Endothelial cell of umbilical vein (primary cell): ENCODE results near the gene PCYOX1L. TPM values are rescaled to one million over a fixed set of nuclear protein-coding genes. Genes with fewer than 3 reads are reported as not detected.

Source experiments
- BruUV-seq: library from RNA; stranded (reverse); fragments of 400-500 nt; replicated peaks from 2 replicates; lab custom pipeline; 2021; lab: Mats Ljungman, UMichigan
- CTCF ChIA-PET: fragments of 300-600, 350-600 bp; sonication (Branson Sonifier 250); formaldehyde crosslinking; loops from one replicate; lab custom pipeline; 2021; ENCODE audit warnings: antibody characterized with exemption, inconsistent platforms; lab: Charles Lee
- POLR2A ChIA-PET: fragments of 300-600, 350-600 bp; sonication (Branson Sonifier 250); formaldehyde crosslinking; loops from one replicate; lab custom pipeline; 2021; ENCODE audit warnings: antibody characterized with exemption, inconsistent platforms; lab: Charles Lee
- DNase-seq: peaks from one replicate; pipeline ENCODE4 v3.0.0-alpha.2; 2011; ENCODE audit warnings: low read depth, low spot score
- FAIRE-seq: peaks from 2 replicates; lab custom pipeline; 2011; peaks lifted over from hg19 to GRCh38; lab: Jason Lieb, UNC
- H2AFZ ChIP-seq: 2 replicates; pipeline ENCODE4 v1.6.0; 2012; ENCODE audit warnings: low read depth, low read length, control low read depth, inconsistent platforms
- H3K27ac ChIP-seq: 2 replicates; pipeline ENCODE4 v1.5.1; 2011; ENCODE audit warnings: low read depth, mild to moderate bottlenecking, control low read depth, low read length, moderate library complexity; ENCODE audit not compliant: insufficient read depth
- H3K27me3 ChIP-seq, 2 experiments: 2 replicates each; pipeline versions ENCODE4 v1.6.0 to v1.6.1; 2011; ENCODE audit warnings: low read length in 2 of 2, mixed read lengths in 1 of 2; ENCODE audit not compliant: control insufficient read depth in 2 of 2, insufficient read depth in 2 of 2
- H3K36me3 ChIP-seq, 2 experiments: 2 replicates in 1 of 2; 3 replicates in 1 of 2; pipeline ENCODE4 v1.5.1; 2011; ENCODE audit warnings: low read length in 2 of 2, mild to moderate bottlenecking in 1 of 2, moderate library complexity in 1 of 2; ENCODE audit not compliant: control insufficient read depth in 2 of 2, insufficient read depth in 2 of 2; ENCODE audit errors: extremely low read depth in 1 of 2
- H3K4me1 ChIP-seq: 3 replicates; pipeline ENCODE4 v1.5.1; 2011; ENCODE audit warnings: mild to moderate bottlenecking, low read length; ENCODE audit not compliant: control insufficient read depth, insufficient read depth; ENCODE audit errors: extremely low read depth
- H3K4me2 ChIP-seq: 2 replicates; pipeline ENCODE4 v1.6.1; 2011; ENCODE audit warnings: low read length, control low read depth, mixed read lengths; ENCODE audit not compliant: insufficient read depth
- H3K4me3 ChIP-seq, 3 experiments: fragments of 200-600 bp in 1 of 3; sonication (generic), shearing (Covaris generic) in 1 of 3; replicated peaks in 1 of 3; 2 replicates each; pipeline ENCODE4 v1.5.1; 2011 to 2016; ENCODE audit warnings: control low read depth in 3 of 3, low read length in 3 of 3, mild to moderate bottlenecking in 2 of 3, inconsistent platforms in 1 of 3, low read depth in 1 of 3, moderate library complexity in 1 of 3; ENCODE audit not compliant: insufficient read depth in 1 of 3
- H3K79me2 ChIP-seq: 2 replicates; pipeline ENCODE4 v1.6.0; 2012; ENCODE audit warnings: low read length, inconsistent platforms; ENCODE audit not compliant: control insufficient read depth, insufficient read depth
- H3K9ac ChIP-seq: replicated peaks from 2 replicates; pipeline ENCODE3; 2011; ENCODE audit warnings: low read length, control low read depth; ENCODE audit not compliant: insufficient read depth; ENCODE audit errors: extremely low read depth
- H3K9me1 ChIP-seq: replicated peaks from 3 replicates; pipeline ENCODE4 v1.6.0; 2011; ENCODE audit warnings: mild to moderate bottlenecking, low read length; ENCODE audit not compliant: control insufficient read depth, insufficient read depth; ENCODE audit errors: extremely low read depth
- H3K9me3 ChIP-seq: replicated peaks from 2 replicates; pipeline ENCODE4 v1.5.1; 2012; ENCODE audit warnings: low read length, inconsistent platforms; ENCODE audit not compliant: control insufficient read depth, insufficient read depth
- H4K20me1 ChIP-seq: replicated peaks from 2 replicates; pipeline ENCODE3; 2011; ENCODE audit warnings: mild to moderate bottlenecking, low read length; ENCODE audit not compliant: control insufficient read depth, insufficient read depth; ENCODE audit errors: extremely low read depth
- EZH2 ChIP-seq: IDR thresholded peaks from 2 replicates; pipeline ENCODE4 v1.6.1; 2012; ENCODE audit warnings: borderline replicate concordance, low read depth, mild to moderate bottlenecking, moderate library complexity, low read length, inconsistent platforms; ENCODE audit not compliant: severe bottlenecking
- FOS ChIP-seq: IDR thresholded peaks from 2 replicates; pipeline ENCODE4 v1.6.1; 2011; ENCODE audit warnings: mild to moderate bottlenecking, low read length, moderate library complexity, borderline replicate concordance; ENCODE audit not compliant: insufficient read depth
- GATA2 ChIP-seq: IDR thresholded peaks from 2 replicates; pipeline ENCODE4 v1.7.0; 2011; ENCODE audit warnings: low read depth, mild to moderate bottlenecking, moderate library complexity, mixed read lengths, low read length; ENCODE audit not compliant: insufficient read length, insufficient read depth
- JUN ChIP-seq: IDR thresholded peaks from 2 replicates; pipeline ENCODE4 v1.6.1; 2011; ENCODE audit warnings: borderline replicate concordance, low read depth; ENCODE audit not compliant: insufficient read length, insufficient read depth
- MYC ChIP-seq: IDR thresholded peaks from one replicate; pipeline ENCODE4 v1.6.1; 2011; ENCODE audit warnings: mild to moderate bottlenecking, low read depth, low read length
- POLR2A ChIP-seq: IDR thresholded peaks from 2 replicates; pipeline ENCODE4 v1.6.1; 2012; ENCODE audit warnings: low read depth, mild to moderate bottlenecking, control low read depth, low read length
- POLR2AphosphoS5 ChIP-seq: IDR thresholded peaks from 2 replicates; pipeline ENCODE4 v1.6.1; 2012; ENCODE audit warnings: low read depth, mild to moderate bottlenecking, control low read depth, low read length, moderate library complexity; ENCODE audit not compliant: insufficient read depth
- dilution Hi-C: fragments of 300-500 bp; cut with MboI; formaldehyde crosslinking; loops from one replicate; pipeline ENCODE4 v1.15.0; 2019; ENCODE audit warnings: low sequenced_read_pairs; ENCODE audit not compliant: extremely low pct_ligation_motif_present
- intact Hi-C: fragments of 100-400 bp; cut with micrococcal nuclease; formaldehyde crosslinking; loops from one replicate; pipeline ENCODE4 v1.10.0; 2022
- polyA plus RNA-seq, 4 experiments: library from polyadenylated mRNA; depleted of rRNA in 3 of 4; stranded (reverse) in 3 of 4; unstranded in 1 of 4; fragments of >200 nt; gene quantifications; 2 replicates each; pipeline versions ENCODE4 v1.2.1 to v1.2.3, GENCODE V29; 2011 to 2012; ENCODE audit warnings: missing spikeins in 1 of 4
- total RNA-seq: library from RNA; stranded (reverse); gene quantifications from 2 replicates; pipeline ENCODE4 v1.2.3, GENCODE V29; 2021
- TF ChIP-seq, protein P1 (sequence below): IDR thresholded peaks from 2 replicates; pipeline ENCODE4 v1.6.1; 2011; ENCODE audit not compliant: insufficient read depth, insufficient read length
- TF ChIP-seq, protein P2 (sequence below), 2 donors: IDR thresholded peaks; 1 replicate in 1 of 2; 2 replicates in 1 of 2; pipeline ENCODE4 v1.5.1; 2011; ENCODE audit warnings: low read length in 2 of 2, mild to moderate bottlenecking in 2 of 2, moderate library complexity in 2 of 2, control low read depth in 1 of 2, inconsistent platforms in 1 of 2, low read depth in 1 of 2; ENCODE audit not compliant: insufficient read depth in 1 of 2; ENCODE audit errors: extremely low read depth in 1 of 2

PCYOX1L gene
- total and polyA plus RNA-seq, 2 donors (not counting 3 experiments of a cell fraction or from before 2014, with no cell fraction given): 23.3 to 28.1 TPM

DNA sequence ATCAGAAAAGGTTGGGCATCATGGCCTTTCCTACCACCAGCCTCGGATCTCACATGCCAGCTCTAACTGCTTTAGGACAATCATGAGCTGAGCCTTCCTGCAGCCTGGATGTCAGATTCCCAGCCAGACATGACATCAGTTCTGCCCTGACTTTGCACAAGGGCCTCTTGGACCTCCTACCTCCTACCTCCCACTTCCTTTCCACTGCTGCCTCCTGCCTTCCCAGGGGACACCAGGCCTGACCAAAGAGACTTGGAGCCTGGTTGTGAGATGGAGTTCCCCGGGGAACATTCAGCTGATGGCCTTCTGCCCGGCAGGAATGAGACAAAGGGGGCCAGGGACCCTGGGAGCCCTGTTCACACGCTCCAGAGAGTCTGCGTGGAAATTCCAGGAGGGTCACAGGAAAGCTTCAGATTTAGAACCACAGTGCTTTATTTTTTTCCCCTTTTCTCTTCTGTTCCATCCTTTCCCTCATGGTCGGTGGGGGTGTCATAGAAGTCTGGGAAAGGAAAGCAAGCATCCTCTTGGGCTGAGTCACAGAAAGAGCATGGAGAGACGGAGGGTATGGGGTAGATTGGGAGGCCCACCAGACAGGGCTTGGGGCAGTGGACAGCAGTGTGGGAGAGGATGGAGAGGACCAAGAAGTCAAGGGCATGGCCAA lies 56.7 kb downstream of the PCYOX1L start:
- DNase-seq: no peak
- no TSS peak for BruUV-seq
- dilution Hi-C loops: no loop called here
- no peak overlapping the region for H3K27ac ChIP-seq
- TF ChIP-seq, protein P1, sequence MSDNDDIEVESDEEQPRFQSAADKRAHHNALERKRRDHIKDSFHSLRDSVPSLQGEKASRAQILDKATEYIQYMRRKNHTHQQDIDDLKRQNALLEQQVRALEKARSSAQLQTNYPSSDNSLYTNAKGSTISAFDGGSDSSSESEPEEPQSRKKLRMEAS: no peak
- no peak for TF ChIP-seq POLR2A
- TF ChIP-seq, protein P2, sequence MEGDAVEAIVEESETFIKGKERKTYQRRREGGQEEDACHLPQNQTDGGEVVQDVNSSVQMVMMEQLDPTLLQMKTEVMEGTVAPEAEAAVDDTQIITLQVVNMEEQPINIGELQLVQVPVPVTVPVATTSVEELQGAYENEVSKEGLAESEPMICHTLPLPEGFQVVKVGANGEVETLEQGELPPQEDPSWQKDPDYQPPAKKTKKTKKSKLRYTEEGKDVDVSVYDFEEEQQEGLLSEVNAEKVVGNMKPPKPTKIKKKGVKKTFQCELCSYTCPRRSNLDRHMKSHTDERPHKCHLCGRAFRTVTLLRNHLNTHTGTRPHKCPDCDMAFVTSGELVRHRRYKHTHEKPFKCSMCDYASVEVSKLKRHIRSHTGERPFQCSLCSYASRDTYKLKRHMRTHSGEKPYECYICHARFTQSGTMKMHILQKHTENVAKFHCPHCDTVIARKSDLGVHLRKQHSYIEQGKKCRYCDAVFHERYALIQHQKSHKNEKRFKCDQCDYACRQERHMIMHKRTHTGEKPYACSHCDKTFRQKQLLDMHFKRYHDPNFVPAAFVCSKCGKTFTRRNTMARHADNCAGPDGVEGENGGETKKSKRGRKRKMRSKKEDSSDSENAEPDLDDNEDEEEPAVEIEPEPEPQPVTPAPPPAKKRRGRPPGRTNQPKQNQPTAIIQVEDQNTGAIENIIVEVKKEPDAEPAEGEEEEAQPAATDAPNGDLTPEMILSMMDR (IDR thresholded peaks at IDR 0.05; ENCODE audit: extremely low read depth in 1 of 2, insufficient read depth in 1 of 2, low read depth in 1 of 2, low read length in 2 of 2): no peak
- no peak for TF ChIP-seq EZH2
- TF ChIP-seq POLR2AphosphoS5: no peak
- no peak for TF ChIP-seq JUN
- TF ChIP-seq FOS: no peak
- no peak for TF ChIP-seq GATA2
- TF ChIP-seq MYC: no peak
- H3K27me3 ChIP-seq: no peaks in the 10 kb centered on the region
- H3K9me1 ChIP-seq: no peaks in the 10 kb centered on the region
- no peak overlapping the region for H3K4me2 ChIP-seq
- no peaks in the 10 kb centered on the region for H4K20me1 ChIP-seq
- no peak overlapping the region for H3K9ac ChIP-seq
- no peaks in the 10 kb centered on the region for H3K36me3 ChIP-seq
- no peaks in the 10 kb centered on the region for H3K9me3 ChIP-seq
- FAIRE-seq: no peak
- ChIA-PET CTCF (interaction anchor here (0.8 to 1.6 kb wide), 3 partner anchors 43 to 148 kb away, joined by 3 to 4 read pairs (median 3); no protein-coding TSS in a partner anchor), POLR2A (no interaction called here)
- no peak overlapping the region for H3K4me3 ChIP-seq
- no peak overlapping the region for H2AFZ ChIP-seq
- H3K4me1 ChIP-seq: no peaks in the 10 kb centered on the region
- intact Hi-C loops: no loop called here
- no peaks in the 10 kb centered on the region for H3K79me2 ChIP-seq
